ENCODE data around the gene NPAS3. TPM values are rescaled to one million over a fixed set of nuclear protein-coding genes. Genes with fewer than 3 reads are reported as not detected.

NPAS3 gene
- total RNA-seq, 1 experiment from 2014 or later = not detected

GRCh38 chr14:33564774-33565630 lies 626.3 kb downstream of the NPAS3 start:
- H3K4me2 ChIP-seq (ENCODE audit: low read length) = no peak overlapping the region
- POLR2A ChIA-PET = no interaction called here
- no peak overlapping the region for H3K4me3 ChIP-seq (replicated peaks in 1 of 2; ENCODE audit: low read depth in 1 of 2, low read length in 2 of 2)
- CTCF ChIA-PET = no interaction called here
- no peaks in the 10 kb centered on the region for H3K9me2 ChIP-seq (ENCODE audit: insufficient read depth)
- no peaks in the 10 kb centered on the region for H3K9me3 ChIP-seq (ENCODE audit: control insufficient read depth in 1 of 2, insufficient read depth in 1 of 2, low read depth in 1 of 2, low read length in 2 of 2)
- ATAC-seq (no peak), DNase-seq (ENCODE audit: low read depth, low spot score) (no peak)
- RAD21 ChIA-PET (ENCODE audit: low non-redundant PET in 1 of 2, low total read pairs in 2 of 2, uncharacterized antibody in 2 of 2, unreplicated experiment in 2 of 2) = no interaction called here
- no peak overlapping the region for H3K9ac ChIP-seq (ENCODE audit: low read length)
- no peaks in the 10 kb centered on the region for H3K36me3 ChIP-seq (ENCODE audit: control insufficient read depth in 1 of 2, insufficient read depth in 2 of 2, low read length in 2 of 2)
- no peaks in the 10 kb centered on the region for H3K4me1 ChIP-seq (ENCODE audit: control insufficient read depth in 1 of 2, insufficient read depth in 2 of 2, low read length in 2 of 2)
- H3K27me3 ChIP-seq (ENCODE audit: insufficient read depth, low read length) = peaks cover 5% of the 10 kb centered on the region; the same call in 1 of the 2 replicates
- BruUV-seq (replicated peaks) = no TSS peak
- no peaks in the 10 kb centered on the region for H3K79me2 ChIP-seq (ENCODE audit: insufficient read depth, low read length)
- no peak overlapping the region for H2AFZ ChIP-seq (ENCODE audit: low read depth, low read length, poor library complexity, severe bottlenecking)
- intact Hi-C loops (cut with micrococcal nuclease) = no loop called here
- H4K20me1 ChIP-seq (ENCODE audit: insufficient read depth) = no peaks in the 10 kb centered on the region
- no peak overlapping the region for H3K27ac ChIP-seq (ENCODE audit: low read depth, low read length)
- TF ChIP-seq ZNF274 (IDR thresholded peaks at IDR 0.05; ENCODE audit: low read depth, low read length) (no peak), EZH2 (IDR thresholded peaks at IDR 0.05) (no peak), ELF1 (IDR thresholded peaks at IDR 0.05; ENCODE audit: borderline replicate concordance, low read depth) (no peak), EZH2phosphoT487 (IDR thresholded peaks at IDR 0.05; ENCODE audit: borderline replicate concordance) (no peak), CBX3 (IDR thresholded peaks at IDR 0.05; ENCODE audit: low read depth) (no peak), TCF7L2 (IDR thresholded peaks at IDR 0.05; ENCODE audit: borderline replicate concordance, extremely low read depth, insufficient read depth, insufficient read length) (no peak), ATF3 (IDR thresholded peaks at IDR 0.05) (no peak), POLR2A (IDR thresholded peaks at IDR 0.05; ENCODE audit: borderline replicate concordance, extremely low read depth, insufficient read depth, insufficient read length) (no peak), ZFX (IDR thresholded peaks at IDR 0.05) (no peak), SP1 (IDR thresholded peaks at IDR 0.05; ENCODE audit: low read depth) (no peak), CTCF (IDR thresholded peaks at IDR 0.05 in 2 of 3, conservative IDR thresholded peaks at IDR 0.05 in 1 of 3; ENCODE audit: borderline replicate concordance in 1 of 3, insufficient read depth in 1 of 3, low read depth in 2 of 3, low read length in 2 of 3) (no peak), REST (IDR thresholded peaks at IDR 0.05; ENCODE audit: low read depth) (no peak), FOSL1 (IDR thresholded peaks at IDR 0.05; ENCODE audit: low read depth) (no peak), RAD21 (IDR thresholded peaks at IDR 0.05; ENCODE audit: low read depth) (no peak)
